Prostate gland (tissue), 2 donors: ENCODE measurements around the gene RPN1.

Experiments used
- CTCF ChIP-seq, 4 experiments: fragments of 200-600 bp in 2 of 4; fragments of 450-650 bp in 2 of 4; sonication (generic) in 2 of 4; IDR thresholded peaks; 1 replicate in 3 of 4; 2 replicates in 1 of 4; pipeline ENCODE4 v1.5.1; 2016 to 2019; ENCODE audit warnings: antibody characterized with exemption in 4 of 4, mild to moderate bottlenecking in 2 of 4, moderate library complexity in 2 of 4
- POLR2A ChIP-seq: fragments of 450-650 bp; IDR thresholded peaks from one replicate; pipeline ENCODE4 v1.6.1; 2016; ENCODE audit warnings: antibody characterized with exemption, mild to moderate bottlenecking
- POLR2AphosphoS5 ChIP-seq: sonication (generic); formaldehyde crosslinking; IDR thresholded peaks from one replicate; pipeline ENCODE4 v1.6.1; 2017; ENCODE audit warnings: antibody characterized with exemption

- TF ChIP-seq CTCF (IDR thresholded peaks at IDR 0.05) = no peak
- no peak for TF ChIP-seq POLR2AphosphoS5
- TF ChIP-seq POLR2A = no peak
Measured at GRCh38 chr3:128587391-128587790, 63.2 kb downstream of the RPN1 start.
